GM18502 (cell line): ENCODE results near the gene SLC23A2.
"Not testable (repeated sequence)": the region's sequence is repeated elsewhere in the genome, so short reads cannot be mapped to it uniquely, and the experiment has no call there.

Experiments
- ATAC-seq: cut with Tn5 transposase; IDR thresholded peaks from one replicate; pipeline ENCODE4 v1.9.1; 2021; ENCODE audit warnings: mild to moderate bottlenecking; ENCODE audit not compliant: unreplicated experiment, poor library complexity

The SLC23A2 gene

DNA sequence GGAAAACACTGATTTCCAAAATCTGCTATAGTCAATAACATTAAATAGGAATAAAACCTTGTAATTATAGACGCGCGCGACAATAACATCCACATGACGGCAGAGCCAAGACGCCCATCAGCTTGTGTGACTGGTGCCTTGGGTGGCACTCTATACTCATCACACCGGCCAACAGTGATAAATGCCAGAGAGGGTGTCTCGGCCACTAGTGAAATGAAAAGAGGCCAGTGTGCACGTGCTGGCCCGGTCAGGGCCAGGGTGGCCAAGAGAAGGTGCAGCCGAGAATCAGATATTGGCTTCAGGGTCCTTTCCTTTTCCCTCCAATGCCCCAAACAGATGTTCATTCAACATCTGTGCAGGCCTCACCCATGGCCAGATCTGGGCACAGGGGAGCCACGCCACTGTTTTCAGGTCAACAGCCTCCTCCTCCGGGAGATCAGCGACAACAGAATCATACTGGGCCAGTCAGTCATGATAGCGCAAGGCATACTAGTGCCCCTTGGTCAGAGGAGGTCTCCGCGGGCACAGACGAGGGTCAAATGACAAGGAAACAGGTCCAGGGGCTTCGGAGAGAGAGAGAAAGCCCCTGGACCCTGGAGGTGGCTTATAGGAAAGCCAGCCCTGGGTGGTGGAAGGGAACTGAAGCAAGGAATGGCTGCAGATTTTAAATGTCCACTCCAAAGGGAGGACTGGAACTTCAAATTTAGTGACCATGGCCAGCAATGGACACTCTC lies 145.1 kb downstream of the SLC23A2 start:
- no peak for ATAC-seq

DNA sequence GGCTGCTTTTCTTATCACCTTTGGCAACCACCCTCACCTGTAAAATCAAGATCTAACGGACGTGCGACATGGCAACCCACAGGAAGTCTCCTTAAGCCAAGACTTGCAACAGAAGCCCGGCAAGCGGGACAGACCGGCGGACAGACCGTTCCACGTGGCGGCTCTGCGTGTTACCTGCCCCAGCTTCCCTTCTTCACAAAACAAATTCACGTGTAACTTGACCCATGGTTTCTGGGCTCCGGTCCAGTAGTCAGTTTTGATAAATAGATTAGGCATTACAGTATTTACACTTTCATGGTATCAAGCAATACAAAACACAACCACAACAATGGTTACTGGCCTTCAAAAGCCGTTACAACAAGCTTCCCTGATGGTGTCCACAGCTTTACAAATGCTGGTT lies 145.8 kb downstream of the SLC23A2 start:
- no peak for ATAC-seq

DNA sequence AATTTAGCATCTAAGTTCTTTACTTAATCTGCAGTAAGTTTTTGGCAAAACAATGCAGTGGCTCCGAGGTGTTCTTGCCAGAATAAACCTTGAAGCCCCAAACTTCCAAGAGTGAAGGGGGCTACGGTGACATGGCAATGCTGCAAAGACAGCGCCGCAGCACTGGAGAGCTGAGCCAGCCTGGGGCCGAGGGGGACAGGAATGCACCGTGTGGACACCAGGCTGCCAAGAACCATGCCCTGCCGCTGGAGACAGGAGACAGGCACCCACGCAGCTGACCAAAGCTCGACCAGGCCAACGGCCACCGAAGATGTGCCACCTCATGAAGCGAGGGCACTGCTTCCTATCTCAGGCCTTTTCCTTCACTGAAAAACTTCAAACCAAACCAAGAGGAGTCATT lies 146.2 kb downstream of the SLC23A2 start:
- no peak for ATAC-seq

GRCh38 chr20:4854561-4854901 lies 146.8 kb downstream of the SLC23A2 start:
- ATAC-seq: no peak

GRCh38 chr20:4853757-4854560 lies 147.4 kb downstream of the SLC23A2 start:
- no peak for ATAC-seq

- ATAC-seq: no peak
Measured at GRCh38 chr20:4853004-4853403, 148.3 kb downstream of the SLC23A2 start.

DNA sequence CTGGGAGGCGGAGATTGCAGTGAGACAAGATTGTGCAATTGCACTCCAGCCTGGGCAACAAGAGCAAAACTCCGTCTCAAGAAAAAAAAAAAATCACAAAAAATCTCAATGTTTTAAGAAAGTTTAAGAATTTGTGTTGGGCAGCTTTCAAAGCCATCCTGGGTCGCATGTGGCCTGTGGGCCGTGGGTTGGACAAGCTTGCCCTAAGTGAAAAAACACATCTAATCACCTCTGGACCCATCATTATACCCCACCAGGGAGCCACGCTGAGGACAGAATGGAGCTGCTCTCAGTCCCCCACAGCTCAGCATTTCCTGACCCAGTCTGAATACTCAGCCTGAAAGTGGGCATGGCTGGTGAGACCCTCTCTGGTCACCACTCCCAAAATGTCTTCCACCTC lies 150.3 kb downstream of the SLC23A2 start:
- ATAC-seq: no peak

DNA sequence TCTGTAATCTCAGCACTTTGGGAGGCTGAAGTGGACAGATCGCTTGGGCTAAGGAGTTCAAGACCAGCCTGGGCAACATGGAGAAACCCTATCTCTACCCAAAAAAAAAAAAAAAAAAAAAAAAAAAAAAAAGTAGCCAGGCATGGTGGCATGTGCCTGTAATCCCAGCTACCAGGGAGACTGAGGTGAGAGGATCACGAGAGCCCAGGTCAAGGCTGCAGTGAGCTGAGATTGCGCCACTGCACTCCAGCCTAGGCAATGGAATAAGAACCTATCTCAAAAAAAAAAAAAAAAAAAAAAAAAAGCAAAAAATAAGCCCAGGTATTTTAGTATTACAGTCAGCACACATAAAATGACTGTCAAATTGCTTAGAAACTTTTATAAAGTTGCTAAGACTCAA lies 152.5 kb downstream of the SLC23A2 start:
- ATAC-seq: not testable (repeated sequence)

GRCh38 chr20:4848041-4848440 lies 153.3 kb downstream of the SLC23A2 start:
- ATAC-seq: no peak

DNA sequence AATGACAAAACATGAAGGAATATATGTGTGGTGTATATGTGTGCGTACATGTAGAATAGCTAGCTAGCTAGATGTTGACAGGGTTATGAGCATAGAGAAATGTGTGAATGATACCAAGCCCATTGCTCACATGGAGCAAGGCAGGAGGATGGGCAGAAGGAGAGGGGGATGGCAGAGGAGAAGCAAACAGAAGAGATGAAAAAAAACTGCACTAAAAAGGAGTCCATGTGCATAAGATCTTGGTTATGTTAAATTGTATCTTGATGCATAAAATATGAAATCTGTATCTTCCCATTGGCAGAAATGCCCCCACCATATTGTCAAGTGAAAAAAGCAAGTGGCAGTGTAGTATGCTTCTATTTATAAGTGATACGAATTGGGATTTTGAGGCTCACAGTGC lies 154.5 kb downstream of the SLC23A2 start:
- ATAC-seq: no peak

DNA sequence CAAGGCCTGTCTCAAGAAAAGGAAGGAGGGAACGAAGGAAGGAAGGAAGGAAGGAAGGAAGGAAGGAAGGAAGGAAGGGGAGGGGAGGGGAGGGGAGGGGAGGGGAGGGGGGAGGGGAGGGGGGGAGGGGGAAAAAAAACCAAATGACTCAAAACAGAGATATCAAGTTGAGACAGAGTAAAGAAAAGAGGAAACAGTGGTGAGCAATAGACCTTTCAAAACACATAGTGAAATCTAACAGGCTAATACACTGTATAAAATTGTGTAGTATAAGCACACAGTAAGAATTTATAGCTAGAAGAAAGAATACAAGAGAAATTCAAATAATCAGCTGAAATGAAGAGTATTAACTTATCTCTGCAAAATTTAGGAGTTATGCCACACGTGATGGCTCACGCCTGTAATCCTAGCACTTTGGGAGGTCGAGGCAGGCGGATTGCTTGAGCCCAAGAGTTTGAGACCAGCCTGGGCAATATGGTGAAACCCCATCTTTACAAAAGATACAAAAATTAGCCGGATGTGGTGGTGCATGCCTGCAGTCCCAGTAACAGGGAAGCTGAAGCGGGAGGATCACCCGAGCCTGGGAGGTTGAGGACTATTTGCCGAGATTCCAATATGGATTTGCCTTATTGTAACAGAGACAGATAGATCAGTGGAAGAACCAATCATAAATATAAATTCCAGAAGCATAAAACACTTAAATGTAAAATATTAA lies 156.4 kb downstream of the SLC23A2 start:
- ATAC-seq: no peak

DNA sequence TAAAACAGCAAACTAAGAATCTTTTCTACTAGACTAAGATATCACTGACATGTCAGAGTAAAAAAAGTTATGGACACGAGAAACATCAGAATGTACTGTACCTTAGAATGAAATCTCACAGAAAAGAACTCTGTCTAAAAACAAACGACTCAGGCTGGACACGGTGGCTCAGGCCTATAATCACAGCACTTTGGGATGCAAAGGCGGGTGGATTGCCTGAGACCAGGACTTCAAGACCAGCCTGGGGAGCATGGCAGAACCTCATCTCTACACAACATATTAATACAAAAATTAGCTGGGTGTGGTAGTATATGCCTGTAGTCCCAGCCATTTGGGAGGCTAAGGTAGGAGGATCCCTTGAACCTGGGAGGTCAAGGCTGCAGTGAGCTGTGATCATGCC lies 157.0 kb downstream of the SLC23A2 start:
- ATAC-seq: no peak

DNA sequence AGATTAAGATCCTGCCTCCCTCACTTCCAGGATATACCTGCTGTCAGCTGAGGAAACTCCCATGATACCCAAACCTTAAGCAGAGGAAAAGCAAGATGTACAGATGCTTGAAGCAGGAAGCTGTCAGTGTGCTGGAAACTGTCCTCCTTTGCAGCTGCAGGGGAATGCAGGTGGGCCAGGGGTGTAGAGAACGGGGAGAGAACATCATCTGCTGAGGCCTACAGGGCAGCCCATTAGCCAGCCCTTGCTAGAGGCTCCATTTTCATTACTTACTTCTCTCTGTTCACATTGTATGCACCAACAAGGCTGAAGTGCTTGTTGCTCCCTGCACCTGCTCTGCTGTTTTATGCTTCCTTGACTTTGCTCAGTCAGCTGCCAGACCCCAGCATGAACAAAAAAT lies 160.5 kb downstream of the SLC23A2 start:
- ATAC-seq: no peak

DNA sequence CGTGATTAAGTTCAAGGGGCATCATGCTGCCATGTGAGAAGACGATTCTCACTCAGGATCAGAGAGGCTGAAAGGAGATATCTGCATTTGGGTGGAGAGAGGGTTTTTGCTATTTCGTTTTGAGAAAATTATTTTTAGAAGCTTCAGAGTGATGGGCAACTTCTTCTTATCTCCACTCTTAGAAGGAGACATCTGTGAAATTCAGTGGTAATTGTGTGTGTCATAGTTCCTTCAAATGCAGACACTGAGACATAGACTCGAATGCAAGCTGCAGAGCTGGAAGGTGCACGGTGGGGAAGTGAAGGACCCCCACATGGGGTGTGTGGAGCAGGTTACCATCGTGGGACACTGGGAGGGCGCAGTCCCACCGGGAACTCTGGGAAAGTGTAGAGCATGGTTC lies 162.8 kb downstream of the SLC23A2 start:
- no peak for ATAC-seq

DNA sequence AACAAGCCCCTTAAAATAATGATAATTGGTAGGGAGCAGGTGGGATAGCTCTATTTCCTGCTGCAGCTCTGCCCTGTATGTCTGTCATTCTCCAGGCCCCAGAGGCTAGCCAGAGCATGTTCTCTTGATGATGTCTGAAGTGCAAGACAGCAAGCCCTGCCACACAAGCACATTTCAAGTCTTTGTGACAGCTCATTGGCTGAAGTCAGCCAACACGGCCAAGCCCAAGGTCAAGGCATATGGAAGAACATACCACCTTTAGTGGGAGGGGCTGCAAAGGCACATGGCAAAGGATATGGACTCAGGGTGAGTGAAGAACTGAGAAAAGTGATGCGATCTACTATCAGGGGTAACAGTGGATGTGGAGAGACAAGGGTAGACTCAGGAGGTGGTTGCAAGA lies 163.6 kb downstream of the SLC23A2 start:
- no peak for ATAC-seq

DNA sequence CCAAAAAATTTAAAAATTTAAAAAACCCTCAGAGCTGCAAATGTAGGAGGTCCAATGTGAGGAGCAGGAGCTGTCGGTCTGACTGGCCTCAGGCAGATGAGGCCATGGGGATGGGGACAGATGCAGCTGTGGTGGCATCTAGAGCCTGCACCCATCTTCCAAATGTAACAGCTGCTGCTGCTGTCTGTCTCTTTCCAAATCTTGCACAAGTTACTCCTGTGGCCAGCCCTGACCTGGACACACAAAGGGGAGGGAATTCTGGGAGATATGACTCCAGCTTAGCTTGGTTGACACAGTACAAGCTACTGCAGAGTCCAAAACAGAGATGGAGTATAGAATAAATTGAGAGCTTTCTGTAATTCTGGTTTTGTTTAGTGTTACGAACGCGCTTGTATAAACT lies 164.4 kb downstream of the SLC23A2 start:
- ATAC-seq: no peak

GRCh38 chr20:4836473-4836872 lies 164.8 kb downstream of the SLC23A2 start:
- ATAC-seq: no peak

- ATAC-seq: no peak
Measured at GRCh38 chr20:4835244-4836177, 165.8 kb downstream of the SLC23A2 start.

DNA sequence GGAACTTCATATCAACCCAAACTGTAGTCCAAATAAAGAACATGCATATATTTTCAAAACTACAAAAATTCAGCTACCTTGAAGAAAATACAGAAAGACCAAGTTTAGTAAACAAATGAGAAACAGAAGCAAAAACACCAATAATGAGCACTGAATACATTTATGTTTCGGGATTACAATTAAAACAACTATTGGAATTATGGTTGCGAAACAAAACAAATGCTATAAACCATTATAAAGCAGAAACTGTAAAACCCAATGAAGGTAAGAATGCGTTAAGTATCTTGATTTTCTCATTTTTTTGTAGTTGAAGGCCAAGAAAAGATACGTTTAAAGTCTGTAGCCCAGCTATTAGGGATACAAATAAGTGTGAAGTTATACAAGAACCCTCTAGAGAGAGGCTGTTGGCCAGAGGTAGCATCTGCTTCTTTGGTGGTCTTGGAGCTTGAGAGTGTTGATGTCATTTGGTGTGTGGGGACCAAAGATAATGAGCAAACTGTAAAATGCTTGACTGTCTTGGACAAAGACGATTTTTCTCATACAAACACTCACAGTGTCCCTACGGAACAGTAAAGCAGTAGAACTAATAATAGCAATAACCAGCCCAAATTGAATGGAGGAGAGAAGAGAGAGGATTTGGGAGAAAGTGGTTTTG lies 168.1 kb downstream of the SLC23A2 start:
- ATAC-seq: no peak

DNA sequence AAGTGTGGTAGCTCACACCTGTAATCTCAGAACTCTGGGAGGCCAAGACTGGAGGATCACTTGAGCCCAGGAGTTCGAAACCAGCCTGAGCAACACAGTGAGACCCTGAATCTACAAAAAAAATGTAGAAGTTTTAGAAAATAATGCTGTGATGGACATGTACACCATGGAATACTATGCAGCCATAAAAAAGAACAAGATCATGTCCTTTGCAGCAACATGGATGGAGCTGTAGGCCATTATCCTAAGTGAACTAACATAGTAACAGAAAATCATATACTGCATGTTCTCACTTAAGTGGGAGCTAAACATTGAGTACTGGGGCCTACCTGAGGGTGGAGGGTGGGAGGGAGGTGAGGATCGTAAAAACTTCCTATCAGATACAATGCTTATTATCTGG lies 168.8 kb downstream of the SLC23A2 start:
- no peak for ATAC-seq
